A549 (cell line): ENCODE data around the gene RNF215.

Experiments
- CTCF ChIP-seq: fragments of >200 bp; sonication (Bioruptor Twin); formaldehyde crosslinking; IDR thresholded peaks from 3 replicates; pipeline ENCODE4 v1.5.1; 2016
- JUN ChIP-seq, 2 experiments: fragments of >200 bp; sonication (Bioruptor Twin); formaldehyde crosslinking; IDR thresholded peaks; 2 replicates in 1 of 2; 3 replicates in 1 of 2; pipeline ENCODE4 v1.6.1; 2016 to 2017
- MAZ ChIP-seq: fragments of 150-350 bp; IDR thresholded peaks from 2 replicates; pipeline ENCODE4 v1.6.1; 2014; ENCODE audit warnings: antibody characterized with exemption, low read depth, low read length, borderline replicate concordance
- PBX3 ChIP-seq: IDR thresholded peaks from 2 replicates; pipeline ENCODE4 v1.6.1; 2012
- POLR2A ChIP-seq: IDR thresholded peaks from 2 replicates; pipeline ENCODE4 v1.6.1; 2012; ENCODE audit warnings: mild to moderate bottlenecking, low read length
- USF2 ChIP-seq: fragments of 450-650 bp; IDR thresholded peaks from 2 replicates; pipeline ENCODE4 v1.6.1; 2014; ENCODE audit warnings: antibody characterized with exemption
- TF ChIP-seq, protein P1 (sequence below): fragments of 200-600 bp; sonication (generic); IDR thresholded peaks from 2 replicates; pipeline ENCODE4 v1.6.1; 2016; ENCODE audit warnings: antibody characterized with exemption, mild to moderate bottlenecking, moderate library complexity
- TF ChIP-seq, protein P2 (sequence below): fragments of 150-350 bp; IDR thresholded peaks from 2 replicates; pipeline ENCODE4 v1.6.1; 2014; ENCODE audit warnings: low read depth, mild to moderate bottlenecking, low read length
- TF ChIP-seq, protein P3 (sequence below): fragments of 250-450 bp; sonication (Bioruptor Pico); IDR thresholded peaks from 2 replicates; pipeline ENCODE4 v1.5.0; 2021; ENCODE audit warnings: mild to moderate bottlenecking, moderate library complexity, borderline replicate concordance

- TF ChIP-seq JUN (IDR thresholded peaks at IDR 0.05) (no peak), PBX3 (no peak), CTCF (no peak), POLR2A (no peak), USF2 (no peak), MAZ (no peak)
- TF ChIP-seq, protein P1, sequence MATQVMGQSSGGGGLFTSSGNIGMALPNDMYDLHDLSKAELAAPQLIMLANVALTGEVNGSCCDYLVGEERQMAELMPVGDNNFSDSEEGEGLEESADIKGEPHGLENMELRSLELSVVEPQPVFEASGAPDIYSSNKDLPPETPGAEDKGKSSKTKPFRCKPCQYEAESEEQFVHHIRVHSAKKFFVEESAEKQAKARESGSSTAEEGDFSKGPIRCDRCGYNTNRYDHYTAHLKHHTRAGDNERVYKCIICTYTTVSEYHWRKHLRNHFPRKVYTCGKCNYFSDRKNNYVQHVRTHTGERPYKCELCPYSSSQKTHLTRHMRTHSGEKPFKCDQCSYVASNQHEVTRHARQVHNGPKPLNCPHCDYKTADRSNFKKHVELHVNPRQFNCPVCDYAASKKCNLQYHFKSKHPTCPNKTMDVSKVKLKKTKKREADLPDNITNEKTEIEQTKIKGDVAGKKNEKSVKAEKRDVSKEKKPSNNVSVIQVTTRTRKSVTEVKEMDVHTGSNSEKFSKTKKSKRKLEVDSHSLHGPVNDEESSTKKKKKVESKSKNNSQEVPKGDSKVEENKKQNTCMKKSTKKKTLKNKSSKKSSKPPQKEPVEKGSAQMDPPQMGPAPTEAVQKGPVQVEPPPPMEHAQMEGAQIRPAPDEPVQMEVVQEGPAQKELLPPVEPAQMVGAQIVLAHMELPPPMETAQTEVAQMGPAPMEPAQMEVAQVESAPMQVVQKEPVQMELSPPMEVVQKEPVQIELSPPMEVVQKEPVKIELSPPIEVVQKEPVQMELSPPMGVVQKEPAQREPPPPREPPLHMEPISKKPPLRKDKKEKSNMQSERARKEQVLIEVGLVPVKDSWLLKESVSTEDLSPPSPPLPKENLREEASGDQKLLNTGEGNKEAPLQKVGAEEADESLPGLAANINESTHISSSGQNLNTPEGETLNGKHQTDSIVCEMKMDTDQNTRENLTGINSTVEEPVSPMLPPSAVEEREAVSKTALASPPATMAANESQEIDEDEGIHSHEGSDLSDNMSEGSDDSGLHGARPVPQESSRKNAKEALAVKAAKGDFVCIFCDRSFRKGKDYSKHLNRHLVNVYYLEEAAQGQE: no peak
- TF ChIP-seq, protein P2, sequence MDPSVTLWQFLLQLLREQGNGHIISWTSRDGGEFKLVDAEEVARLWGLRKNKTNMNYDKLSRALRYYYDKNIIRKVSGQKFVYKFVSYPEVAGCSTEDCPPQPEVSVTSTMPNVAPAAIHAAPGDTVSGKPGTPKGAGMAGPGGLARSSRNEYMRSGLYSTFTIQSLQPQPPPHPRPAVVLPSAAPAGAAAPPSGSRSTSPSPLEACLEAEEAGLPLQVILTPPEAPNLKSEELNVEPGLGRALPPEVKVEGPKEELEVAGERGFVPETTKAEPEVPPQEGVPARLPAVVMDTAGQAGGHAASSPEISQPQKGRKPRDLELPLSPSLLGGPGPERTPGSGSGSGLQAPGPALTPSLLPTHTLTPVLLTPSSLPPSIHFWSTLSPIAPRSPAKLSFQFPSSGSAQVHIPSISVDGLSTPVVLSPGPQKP: no peak
- TF ChIP-seq, protein P3, sequence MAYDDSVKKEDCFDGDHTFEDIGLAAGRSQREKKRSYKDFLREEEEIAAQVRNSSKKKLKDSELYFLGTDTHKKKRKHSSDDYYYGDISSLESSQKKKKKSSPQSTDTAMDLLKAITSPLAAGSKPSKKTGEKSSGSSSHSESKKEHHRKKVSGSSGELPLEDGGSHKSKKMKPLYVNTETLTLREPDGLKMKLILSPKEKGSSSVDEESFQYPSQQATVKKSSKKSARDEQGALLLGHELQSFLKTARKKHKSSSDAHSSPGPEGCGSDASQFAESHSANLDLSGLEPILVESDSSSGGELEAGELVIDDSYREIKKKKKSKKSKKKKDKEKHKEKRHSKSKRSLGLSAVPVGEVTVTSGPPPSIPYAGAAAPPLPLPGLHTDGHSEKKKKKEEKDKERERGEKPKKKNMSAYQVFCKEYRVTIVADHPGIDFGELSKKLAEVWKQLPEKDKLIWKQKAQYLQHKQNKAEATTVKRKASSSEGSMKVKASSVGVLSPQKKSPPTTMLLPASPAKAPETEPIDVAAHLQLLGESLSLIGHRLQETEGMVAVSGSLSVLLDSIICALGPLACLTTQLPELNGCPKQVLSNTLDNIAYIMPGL (CRISPR knock-in tag): no peak
Measured at GRCh38 chr22:30411780-30412179, 24.6 kb upstream of the RNF215 start.
